Endothelial cell (in vitro differentiated cells): ENCODE results near the gene OCSTAMP. TPM values are rescaled to one million over a fixed set of nuclear protein-coding genes. Genes with fewer than 3 reads are reported as not detected.

Source experiments
- DNase-seq: peaks from one replicate; pipeline ENCODE4 v3.0.0; 2021; ENCODE audit warnings: low spot score
- H3K27ac Mint-ChIP-seq: one replicate; pipeline ENCODE4 v1.8.0; 2021; ENCODE audit warnings: mixed read lengths, inconsistent platforms; ENCODE audit not compliant: unreplicated experiment
- H3K27me3 Mint-ChIP-seq: one replicate; pipeline ENCODE4 v1.8.0; 2021; ENCODE audit warnings: mild to moderate bottlenecking, moderate library complexity, mixed read lengths, inconsistent platforms; ENCODE audit not compliant: unreplicated experiment
- H3K36me3 Mint-ChIP-seq: one replicate; pipeline ENCODE4 v1.8.0; 2021; ENCODE audit warnings: mild to moderate bottlenecking, low read depth, mixed read lengths, inconsistent platforms; ENCODE audit not compliant: unreplicated experiment
- H3K4me1 Mint-ChIP-seq: one replicate; pipeline ENCODE4 v1.8.0; 2021; ENCODE audit warnings: mild to moderate bottlenecking, mixed read lengths, inconsistent platforms; ENCODE audit not compliant: unreplicated experiment
- H3K4me3 Mint-ChIP-seq: one replicate; pipeline ENCODE4 v1.8.0; 2021; ENCODE audit warnings: mild to moderate bottlenecking, mixed read lengths, inconsistent platforms; ENCODE audit not compliant: unreplicated experiment
- H3K9me3 Mint-ChIP-seq: one replicate; pipeline ENCODE4 v1.8.0; 2021; ENCODE audit warnings: mixed read lengths, inconsistent platforms; ENCODE audit not compliant: unreplicated experiment
- CTCF ChIP-seq: fragments of 200-600 bp; sonication (generic); IDR thresholded peaks from one replicate; pipeline ENCODE4 v1.5.0; 2021; ENCODE audit warnings: antibody characterized with exemption; ENCODE audit not compliant: unreplicated experiment
- total RNA-seq: library from RNA; stranded (reverse); fragmentation: NEBNext Ultra II Directional; extraction: Animal tissue kit (Norgen Biotek cat#: 25700); gene quantifications from one replicate; pipeline ENCODE4 v1.2.1, GENCODE V29; 2021; ENCODE audit not compliant: unreplicated experiment

Gene OCSTAMP
- total RNA-seq, 1 donor from 2014 or later: not detected

GRCh38 chr20:46590443-46590842 is 40.0 kb upstream of the OCSTAMP start:
- Mint-ChIP-seq H3K27ac (no peak overlapping the region), H3K4me3 (no peak overlapping the region), H3K36me3 (no peaks in the 10 kb centered on the region), H3K4me1 (no peaks in the 10 kb centered on the region), H3K27me3 (peaks cover 1% of the 10 kb centered on the region), H3K9me3 (no peaks in the 10 kb centered on the region)
- no peak for DNase-seq
- no peak for TF ChIP-seq CTCF

GRCh38 chr20:46588532-46589511 is 38.4 kb upstream of the OCSTAMP start:
- Mint-ChIP-seq H3K9me3 (no peaks in the 10 kb centered on the region), H3K4me3 (no peak overlapping the region), H3K36me3 (no peaks in the 10 kb centered on the region), H3K27me3 (peaks cover 1% of the 10 kb centered on the region), H3K4me1 (no peaks in the 10 kb centered on the region), H3K27ac (no peak overlapping the region)
- TF ChIP-seq CTCF: no peak
- no peak for DNase-seq

- no peak overlapping the region for H3K4me3 Mint-ChIP-seq
- no peaks in the 10 kb centered on the region for H3K36me3 Mint-ChIP-seq
- peaks cover 1% of the 10 kb centered on the region for H3K27me3 Mint-ChIP-seq
- H3K4me1 Mint-ChIP-seq: no peaks in the 10 kb centered on the region
- TF ChIP-seq CTCF: no peak
- no peaks in the 10 kb centered on the region for H3K9me3 Mint-ChIP-seq
- H3K27ac Mint-ChIP-seq: no peak overlapping the region
- DNase-seq: no peak
Observed at GRCh38 chr20:46587986-46588385, 37.5 kb upstream of the OCSTAMP start.

- H3K27ac Mint-ChIP-seq: no peak overlapping the region
- no peak overlapping the region for H3K4me3 Mint-ChIP-seq
Observed at GRCh38 chr20:46586724-46587123, 36.3 kb upstream of the OCSTAMP start.

More at GRCh38 chr20:46586724-46587123, 36.3 kb upstream of the OCSTAMP start:
- H3K36me3 Mint-ChIP-seq: no peaks in the 10 kb centered on the region
- H3K9me3 Mint-ChIP-seq: no peaks in the 10 kb centered on the region
- H3K4me1 Mint-ChIP-seq: no peaks in the 10 kb centered on the region
- H3K27me3 Mint-ChIP-seq: peaks cover 1% of the 10 kb centered on the region
- DNase-seq: no peak
- no peak for TF ChIP-seq CTCF
